Suprapubic skin (tissue), 4 donors: ENCODE data around the gene C11orf54. TPM values are rescaled to one million over a fixed set of nuclear protein-coding genes. Genes with fewer than 3 reads are reported as not detected.

Experiments used
- DNase-seq, 2 donors: peaks; one replicate each; pipeline ENCODE4 v3.0.0-alpha.2; 2019; ENCODE audit warnings: low spot score in 2 of 2
- H3K27ac ChIP-seq: fragments of 200-600 bp; sonication (generic); one replicate; pipeline ENCODE4 v1.5.1; 2019
- H3K27me3 ChIP-seq: fragments of 200-600 bp; sonication (generic); one replicate; pipeline ENCODE4 v1.5.1; 2019
- H3K36me3 ChIP-seq: fragments of 200-600 bp; sonication (generic); one replicate; pipeline ENCODE4 v1.5.1; 2019
- H3K4me1 ChIP-seq: fragments of 200-600 bp; sonication (generic); one replicate; pipeline ENCODE4 v1.5.1; 2019
- H3K4me3 ChIP-seq: fragments of 200-600 bp; sonication (generic); one replicate; pipeline ENCODE4 v1.5.1; 2019; ENCODE audit warnings: mild to moderate bottlenecking
- H3K9me3 ChIP-seq: fragments of 200-600 bp; sonication (generic); one replicate; pipeline ENCODE4 v1.5.1; 2019
- CTCF ChIP-seq, 2 donors: fragments of 200-600 bp in 1 of 2; fragments of 450-650 bp in 1 of 2; sonication (generic) in 1 of 2; IDR thresholded peaks; one replicate each; pipeline ENCODE4 v1.5.1; 2016 to 2019; ENCODE audit warnings: antibody characterized with exemption in 2 of 2, mild to moderate bottlenecking in 1 of 2, moderate library complexity in 1 of 2
- EP300 ChIP-seq: sonication (generic); formaldehyde crosslinking; IDR thresholded peaks from one replicate; pipeline ENCODE4 v1.6.1; 2017; ENCODE audit warnings: antibody characterized with exemption
- POLR2A ChIP-seq, 2 donors: fragments of 450-650 bp; IDR thresholded peaks; one replicate each; pipeline ENCODE4 v1.6.1; 2017; ENCODE audit warnings: antibody characterized with exemption in 2 of 2, mild to moderate bottlenecking in 2 of 2, moderate library complexity in 2 of 2
- POLR2AphosphoS5 ChIP-seq, 3 donors: sonication (generic); formaldehyde crosslinking; IDR thresholded peaks; one replicate each; pipeline ENCODE4 v1.6.1; 2017; ENCODE audit warnings: antibody characterized with exemption in 3 of 3
- WGBS: methylation state at CpG from one replicate; pipeline ENCODE4 v1.1.5; 2018; 5-methylcytosine and 5-hydroxymethylcytosine counted together
- total RNA-seq, 4 donors: library from RNA; depleted of rRNA; stranded (reverse); fragments of >200 nt; gene quantifications; one replicate each; pipeline ENCODE4 v1.1.0, GENCODE V29; 2016

C11orf54 gene
- total RNA-seq, 4 donors from 2014 or later, result 19.4 to 62.1 (median 26.5) TPM

GRCh38 chr11:93775289-93775688 is 33.8 kb downstream of the C11orf54 start:
- DNase-seq, result no peak
- TF ChIP-seq CTCF (IDR thresholded peaks at IDR 0.05) (no peak), POLR2AphosphoS5 (IDR thresholded peaks at IDR 0.05) (no peak), POLR2A (IDR thresholded peaks at IDR 0.05) (no peak), EP300 (no peak)
- Histone ChIP-seq H3K36me3 (no peaks in the 10 kb centered on the region), H3K9me3 (no peaks in the 10 kb centered on the region), H3K27ac (no peak overlapping the region), H3K27me3 (no peaks in the 10 kb centered on the region), H3K4me1 (no peaks in the 10 kb centered on the region), H3K4me3 (no peak overlapping the region)
- 58% methylated on average over 2 of the region's 2 CpGs for WGBS

- peaks cover 29% of the 10 kb centered on the region for H3K4me1 ChIP-seq
- H3K36me3 ChIP-seq, result peaks cover 2% of the 10 kb centered on the region
- no peak for DNase-seq
- no peaks in the 10 kb centered on the region for H3K27me3 ChIP-seq
- no peaks in the 10 kb centered on the region for H3K9me3 ChIP-seq
- TF ChIP-seq POLR2A (IDR thresholded peaks at IDR 0.05), result no peak
- no peak for TF ChIP-seq CTCF (IDR thresholded peaks at IDR 0.05)
- no peak for TF ChIP-seq POLR2AphosphoS5 (IDR thresholded peaks at IDR 0.05)
- TF ChIP-seq EP300, result no peak
- WGBS, result 51% methylated on average over 7 of the region's 7 CpGs
- peak overlapping the region; percentile 78 for H3K4me3 ChIP-seq
- H3K27ac ChIP-seq, result no peak overlapping the region
Observed at GRCh38 chr11:93783362-93783761, 41.9 kb downstream of the C11orf54 start.

GRCh38 chr11:93783765-93784144 is 42.3 kb downstream of the C11orf54 start:
- Histone ChIP-seq H3K9me3 (no peaks in the 10 kb centered on the region), H3K4me3 (peak overlapping the region; percentile 78), H3K36me3 (peaks cover 5% of the 10 kb centered on the region), H3K27ac (peak overlapping the region; percentile 93), H3K27me3 (no peaks in the 10 kb centered on the region), H3K4me1 (peaks cover 29% of the 10 kb centered on the region)
- TF ChIP-seq EP300 (no peak), POLR2A (IDR thresholded peaks at IDR 0.05) (no peak), CTCF (IDR thresholded peaks at IDR 0.05) (no peak), POLR2AphosphoS5 (IDR thresholded peaks at IDR 0.05) (no peak)
- no peak for DNase-seq
- under 1% methylated on average over 10 of the region's 10 CpGs for WGBS

- peak; percentile 95 for DNase-seq
- Histone ChIP-seq H3K9me3 (no peaks in the 10 kb centered on the region), H3K27me3 (no peaks in the 10 kb centered on the region), H3K27ac (peak within 1 kb of the TSS; percentile 93), H3K36me3 (peaks cover 11% of the 10 kb centered on the region), H3K4me3 (peak within 1 kb of the TSS; percentile 78), H3K4me1 (peaks cover 29% of the 10 kb centered on the region)
- TF ChIP-seq CTCF (IDR thresholded peaks at IDR 0.05), result peak; percentile 12 to 44
- peak; percentile 47 to 70 for TF ChIP-seq POLR2A (IDR thresholded peaks at IDR 0.05)
- TF ChIP-seq EP300, result no peak
- TF ChIP-seq POLR2AphosphoS5 (IDR thresholded peaks at IDR 0.05), result peak in 2 of 3 donors; percentile 22 to 73
- WGBS, result 0% methylated on average over 27 of the region's 72 CpGs
Observed at GRCh38 chr11:93784145-93784934, 42.9 kb downstream of the C11orf54 start, which contains the start of gene MED17. TSS of gene MED17 (plus strand) at chr11:93784282. CDS start at chr11:93784514, 232 bp downstream.

GRCh38 chr11:93784935-93785360 is 43.5 kb downstream of the C11orf54 start:
- TF ChIP-seq POLR2A (IDR thresholded peaks at IDR 0.05) (no peak), POLR2AphosphoS5 (IDR thresholded peaks at IDR 0.05) (no peak), EP300 (no peak), CTCF (IDR thresholded peaks at IDR 0.05) (no peak)
- peak overlapping the region; percentile 93 for H3K27ac ChIP-seq
- H3K9me3 ChIP-seq, result no peaks in the 10 kb centered on the region
- peaks cover 29% of the 10 kb centered on the region for H3K4me1 ChIP-seq
- H3K4me3 ChIP-seq, result peak overlapping the region; percentile 78
- peaks cover 15% of the 10 kb centered on the region for H3K36me3 ChIP-seq
- no peak for DNase-seq
- no peaks in the 10 kb centered on the region for H3K27me3 ChIP-seq
- 0% methylated on average over 13 of the region's 13 CpGs for WGBS
